Calu3 (cell line): Measurements from ENCODE around the gene LCN10. TPM values are rescaled to one million over a fixed set of nuclear protein-coding genes. Genes with fewer than 3 reads are reported as not detected.
A peak's percentile ranks its signal among the peaks of the same experiment; 100 is the strongest.

Experiments used
- BruUV-seq: library from RNA; stranded (reverse); fragments of 400-500 nt; replicated peaks from 2 replicates; lab custom pipeline; 2021; lab: Mats Ljungman, UMichigan
- CTCF ChIA-PET: fragments of 300-600 bp; sonication (Branson Sonifier 250); formaldehyde crosslinking; loops from one replicate; lab custom pipeline; 2022; ENCODE audit warnings: antibody characterized with exemption; lab: Charles Lee
- DNase-seq: peaks from one replicate; pipeline ENCODE4 v3.0.0; 2022
- H3K27ac Mint-ChIP-seq: one replicate; pipeline ENCODE4 v1.8.0; 2022; ENCODE audit warnings: mixed read lengths; ENCODE audit not compliant: unreplicated experiment
- H3K27me3 Mint-ChIP-seq: one replicate; pipeline ENCODE4 v1.8.0; 2022; ENCODE audit warnings: mixed read lengths; ENCODE audit not compliant: unreplicated experiment
- H3K36me3 Mint-ChIP-seq: one replicate; pipeline ENCODE4 v1.8.0; 2022; ENCODE audit warnings: mild to moderate bottlenecking, moderate library complexity, mixed read lengths; ENCODE audit not compliant: insufficient read depth, unreplicated experiment
- H3K4me1 Mint-ChIP-seq: one replicate; pipeline ENCODE4 v1.8.0; 2022; ENCODE audit warnings: mild to moderate bottlenecking, low read depth, mixed read lengths; ENCODE audit not compliant: unreplicated experiment
- H3K4me3 Mint-ChIP-seq: one replicate; pipeline ENCODE4 v1.8.0; 2022; ENCODE audit warnings: mild to moderate bottlenecking, low read depth, moderate library complexity, mixed read lengths; ENCODE audit not compliant: unreplicated experiment
- H3K9me3 Mint-ChIP-seq: one replicate; pipeline ENCODE4 v1.8.0; 2022; ENCODE audit warnings: low read depth, mixed read lengths; ENCODE audit not compliant: unreplicated experiment
- intact Hi-C: fragments of 100-400 bp; cut with micrococcal nuclease; formaldehyde crosslinking; loops from one replicate; pipeline ENCODE4 v1.10.0; 2022; ENCODE audit not compliant: unreplicated experiment
- total RNA-seq: library from RNA; stranded (reverse); gene quantifications from 2 replicates; pipeline ENCODE4 v1.2.3, GENCODE V29; 2022
- TF ChIP-seq, protein P1 (sequence below): fragments of 200-600 bp; IDR thresholded peaks from one replicate; pipeline ENCODE4 v1.8.0; 2022; ENCODE audit warnings: antibody characterized with exemption; ENCODE audit not compliant: unreplicated experiment

Gene LCN10
- total RNA-seq, 1 experiment from 2014 or later: 0.33 TPM

GRCh38 chr9:136698635-136699246 is 44.0 kb downstream of the LCN10 start:
- DNase-seq: no peak
- intact Hi-C loops: no loop called here
- no TSS peak for BruUV-seq
- Mint-ChIP-seq H3K4me3 (no peak overlapping the region), H3K36me3 (peaks cover 14% of the 10 kb centered on the region), H3K27ac (no peak overlapping the region), H3K27me3 (no peaks in the 10 kb centered on the region), H3K9me3 (no peaks in the 10 kb centered on the region), H3K4me1 (peaks cover 18% of the 10 kb centered on the region)
- CTCF ChIA-PET: no interaction called here
- TF ChIP-seq, protein P1, sequence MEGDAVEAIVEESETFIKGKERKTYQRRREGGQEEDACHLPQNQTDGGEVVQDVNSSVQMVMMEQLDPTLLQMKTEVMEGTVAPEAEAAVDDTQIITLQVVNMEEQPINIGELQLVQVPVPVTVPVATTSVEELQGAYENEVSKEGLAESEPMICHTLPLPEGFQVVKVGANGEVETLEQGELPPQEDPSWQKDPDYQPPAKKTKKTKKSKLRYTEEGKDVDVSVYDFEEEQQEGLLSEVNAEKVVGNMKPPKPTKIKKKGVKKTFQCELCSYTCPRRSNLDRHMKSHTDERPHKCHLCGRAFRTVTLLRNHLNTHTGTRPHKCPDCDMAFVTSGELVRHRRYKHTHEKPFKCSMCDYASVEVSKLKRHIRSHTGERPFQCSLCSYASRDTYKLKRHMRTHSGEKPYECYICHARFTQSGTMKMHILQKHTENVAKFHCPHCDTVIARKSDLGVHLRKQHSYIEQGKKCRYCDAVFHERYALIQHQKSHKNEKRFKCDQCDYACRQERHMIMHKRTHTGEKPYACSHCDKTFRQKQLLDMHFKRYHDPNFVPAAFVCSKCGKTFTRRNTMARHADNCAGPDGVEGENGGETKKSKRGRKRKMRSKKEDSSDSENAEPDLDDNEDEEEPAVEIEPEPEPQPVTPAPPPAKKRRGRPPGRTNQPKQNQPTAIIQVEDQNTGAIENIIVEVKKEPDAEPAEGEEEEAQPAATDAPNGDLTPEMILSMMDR: no peak

GRCh38 chr9:136697821-136698526 is 44.8 kb downstream of the LCN10 start:
- CTCF ChIA-PET: no interaction called here
- Mint-ChIP-seq H3K4me3 (peak overlapping the region; percentile 50), H3K27me3 (no peaks in the 10 kb centered on the region), H3K4me1 (peaks cover 26% of the 10 kb centered on the region), H3K27ac (peak overlapping the region; percentile 47), H3K36me3 (peaks cover 18% of the 10 kb centered on the region), H3K9me3 (no peaks in the 10 kb centered on the region)
- intact Hi-C loops: no loop called here
- no peak for DNase-seq
- no TSS peak for BruUV-seq
- TF ChIP-seq, protein P1: no peak

DNA sequence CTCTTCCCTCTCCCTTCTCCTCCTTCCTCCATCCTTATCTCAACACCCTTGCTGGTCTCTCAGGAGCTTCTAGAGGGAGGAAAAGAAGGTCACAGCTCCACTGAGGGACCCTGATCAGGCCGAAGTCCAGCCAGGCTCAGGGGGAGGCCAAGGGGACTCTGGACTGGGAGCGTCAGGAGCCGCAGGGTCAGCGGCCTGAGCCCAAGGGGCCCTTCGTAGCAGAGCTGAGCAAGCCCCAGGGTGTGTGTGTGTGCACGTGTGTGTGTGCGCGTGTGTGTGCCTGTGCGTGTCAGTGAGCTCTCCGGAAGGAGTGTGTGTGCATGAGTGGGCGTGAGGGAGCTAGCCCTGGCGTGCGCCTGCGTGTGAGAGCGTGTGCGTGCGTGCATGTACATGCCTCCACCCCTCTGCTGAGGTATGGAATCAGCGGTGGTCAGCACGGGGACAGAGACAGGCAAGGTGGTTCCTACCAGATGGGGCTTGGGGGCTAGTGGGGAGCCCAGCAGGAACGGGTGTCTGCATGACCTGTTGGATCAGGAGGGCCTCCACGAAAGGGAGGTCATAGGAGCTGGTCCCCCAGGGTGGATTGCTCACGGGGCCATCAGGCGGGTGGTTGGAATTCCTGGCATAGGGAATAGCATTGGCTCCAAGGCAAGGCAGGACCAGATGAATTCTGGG is 45.5 kb downstream of the LCN10 start:
- CTCF ChIA-PET: no interaction called here
- Mint-ChIP-seq H3K36me3 (peaks cover 13% of the 10 kb centered on the region), H3K4me3 (peak overlapping the region; percentile 50), H3K9me3 (no peaks in the 10 kb centered on the region), H3K27me3 (no peaks in the 10 kb centered on the region), H3K4me1 (peaks cover 29% of the 10 kb centered on the region), H3K27ac (peak overlapping the region; percentile 47)
- TF ChIP-seq, protein P1: no peak
- DNase-seq: no peak
- intact Hi-C loops: no loop called here
- no TSS peak for BruUV-seq

GRCh38 chr9:136696502-136696901 is 46.2 kb downstream of the LCN10 start:
- H3K4me1 Mint-ChIP-seq: peaks cover 29% of the 10 kb centered on the region
- TF ChIP-seq, protein P1: no peak
- H3K27ac Mint-ChIP-seq: no peak overlapping the region
- no peaks in the 10 kb centered on the region for H3K9me3 Mint-ChIP-seq
- H3K27me3 Mint-ChIP-seq: no peaks in the 10 kb centered on the region
- H3K36me3 Mint-ChIP-seq: peaks cover 13% of the 10 kb centered on the region
- intact Hi-C loops: no loop called here
- no peak for DNase-seq
- no peak overlapping the region for H3K4me3 Mint-ChIP-seq
- CTCF ChIA-PET: no interaction called here
- BruUV-seq: no TSS peak
